ENCODE results near the gene PSD.

PSD gene

DNA sequence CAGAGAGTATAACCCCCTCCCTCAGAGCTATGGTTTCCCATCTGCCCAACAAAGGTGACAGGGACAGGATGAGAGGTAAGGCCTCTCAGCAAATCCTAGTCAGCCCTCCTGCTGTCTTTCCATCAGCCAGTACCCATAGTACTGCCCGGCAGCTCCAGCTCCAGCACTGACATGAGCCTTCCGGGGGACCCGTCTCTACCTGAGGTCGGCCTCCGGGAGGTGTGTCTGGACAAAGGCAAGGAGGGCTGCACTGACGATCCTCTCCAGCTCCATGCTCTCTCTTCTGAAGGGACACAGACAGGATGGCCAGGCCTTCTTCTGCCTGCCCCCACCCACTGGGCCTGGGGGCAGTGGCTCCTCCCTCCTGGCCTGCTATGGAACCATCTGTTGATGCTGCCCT, 6.3 kb upstream of the PSD start:
- no peak for DNase-seq (ENCODE audit: low spot score)
- Histone ChIP-seq H3K23ac (ENCODE audit: low read depth, low read length, poor library complexity) (no peak overlapping the region), H2AFZ (ENCODE audit: low read length) (no peak overlapping the region), H3K79me1 (ENCODE audit: low read depth, low read length) (no peaks in the 10 kb centered on the region), H2BK12ac (ENCODE audit: low read length) (no peak overlapping the region), H2BK15ac (ENCODE audit: low read length) (no peak overlapping the region), H3K4me3 (ENCODE audit: low read length in 2 of 2) (no peak overlapping the region), H3K4me2 (ENCODE audit: insufficient read depth, low read length, poor library complexity, severe bottlenecking) (no peak overlapping the region), H3K4me1 (ENCODE audit: control insufficient read depth in 2 of 2, insufficient read depth in 1 of 2, low read depth in 1 of 2, low read length in 2 of 2) (peaks cover 14 to 16% of the 10 kb centered on the region in 2 donors), H2AK5ac (ENCODE audit: low read depth, low read length) (no peak overlapping the region), H2BK5ac (ENCODE audit: low read length) (no peak overlapping the region), H3K9me3 (replicated peaks in 1 of 2; ENCODE audit: control insufficient read depth in 2 of 2, insufficient read depth in 1 of 2, low read depth in 1 of 2, low read length in 2 of 2) (no peaks in the 10 kb centered on the region), H4K91ac (ENCODE audit: low read depth, low read length, poor library complexity) (no peak overlapping the region), H3K4ac (ENCODE audit: low read length) (no peak overlapping the region), H2BK120ac (ENCODE audit: low read depth, low read length) (no peak overlapping the region), H3K27me3 (ENCODE audit: control insufficient read depth in 3 of 3, insufficient read depth in 3 of 3, low read depth in 1 of 3, low read length in 3 of 3) (peaks cover 0 to 12% (median 0%) of the 10 kb centered on the region in 3 experiments), H3K14ac (ENCODE audit: low read length) (no peak overlapping the region), H3K27ac (replicated peaks; ENCODE audit: low read length) (no peak overlapping the region), H4K8ac (ENCODE audit: low read depth, low read length) (no peak overlapping the region), H3K18ac (ENCODE audit: low read length) (no peak overlapping the region), H3K36me3 (replicated peaks in 1 of 2; ENCODE audit: control insufficient read depth in 2 of 2, insufficient read depth in 2 of 2, low read length in 2 of 2) (peaks cover 11 to 34% of the 10 kb centered on the region in 2 donors), H3K9ac (ENCODE audit: low read depth, low read length, poor library complexity) (no peak overlapping the region)
- WGBS, 2 donors (ENCODE audit: extremely low coverage in 2 of 2, insufficient read length in 2 of 2, insufficient replicate concordance in 1 of 2) = no CpG with 5 or more reads among the region's 6 CpGs

GRCh38 chr10:102424145-102424544, 5.6 kb upstream of the PSD start:
- Histone ChIP-seq H3K4me1 (ENCODE audit: control insufficient read depth in 2 of 2, insufficient read depth in 1 of 2, low read depth in 1 of 2, low read length in 2 of 2) (peaks cover 14 to 18% of the 10 kb centered on the region in 2 donors), H3K36me3 (replicated peaks in 1 of 2; ENCODE audit: control insufficient read depth in 2 of 2, insufficient read depth in 2 of 2, low read length in 2 of 2) (peaks cover 11 to 34% of the 10 kb centered on the region in 2 donors), H3K18ac (ENCODE audit: low read length) (no peak overlapping the region), H2BK15ac (ENCODE audit: low read length) (no peak overlapping the region), H2AK5ac (ENCODE audit: low read depth, low read length) (no peak overlapping the region), H3K79me1 (ENCODE audit: low read depth, low read length) (no peaks in the 10 kb centered on the region), H3K14ac (ENCODE audit: low read length) (no peak overlapping the region), H3K9ac (ENCODE audit: low read depth, low read length, poor library complexity) (no peak overlapping the region), H3K9me3 (replicated peaks in 1 of 2; ENCODE audit: control insufficient read depth in 2 of 2, insufficient read depth in 1 of 2, low read depth in 1 of 2, low read length in 2 of 2) (no peaks in the 10 kb centered on the region), H4K8ac (ENCODE audit: low read depth, low read length) (no peak overlapping the region), H3K4ac (ENCODE audit: low read length) (no peak overlapping the region), H2BK12ac (ENCODE audit: low read length) (no peak overlapping the region), H2BK120ac (ENCODE audit: low read depth, low read length) (no peak overlapping the region), H3K27ac (replicated peaks; ENCODE audit: low read length) (no peak overlapping the region), H2BK5ac (ENCODE audit: low read length) (no peak overlapping the region), H3K23ac (ENCODE audit: low read depth, low read length, poor library complexity) (no peak overlapping the region), H3K4me2 (ENCODE audit: insufficient read depth, low read length, poor library complexity, severe bottlenecking) (no peak overlapping the region), H3K4me3 (ENCODE audit: low read length in 2 of 2) (no peak overlapping the region), H3K27me3 (ENCODE audit: control insufficient read depth in 3 of 3, insufficient read depth in 3 of 3, low read depth in 1 of 3, low read length in 3 of 3) (peaks cover 0 to 12% (median 0%) of the 10 kb centered on the region in 3 experiments), H2AFZ (ENCODE audit: low read length) (no peak overlapping the region), H4K91ac (ENCODE audit: low read depth, low read length, poor library complexity) (no peak overlapping the region)
- DNase-seq (ENCODE audit: low spot score) = no peak
- WGBS, 2 donors (ENCODE audit: extremely low coverage in 2 of 2, insufficient read length in 2 of 2, insufficient replicate concordance in 1 of 2) = no CpG with 5 or more reads among the region's 9 CpGs

GRCh38 chr10:102423372-102423968, 4.9 kb upstream of the PSD start:
- no peak overlapping the region for H2AK5ac ChIP-seq (ENCODE audit: low read depth, low read length)
- H3K9ac ChIP-seq (ENCODE audit: low read depth, low read length, poor library complexity) = no peak overlapping the region
- no peaks in the 10 kb centered on the region for H3K9me3 ChIP-seq (replicated peaks in 1 of 2; ENCODE audit: control insufficient read depth in 2 of 2, insufficient read depth in 1 of 2, low read depth in 1 of 2, low read length in 2 of 2)
- peaks cover 11 to 34% of the 10 kb centered on the region in 2 donors for H3K36me3 ChIP-seq (replicated peaks in 1 of 2; ENCODE audit: control insufficient read depth in 2 of 2, insufficient read depth in 2 of 2, low read length in 2 of 2)
- H3K4me1 ChIP-seq (ENCODE audit: control insufficient read depth in 2 of 2, insufficient read depth in 1 of 2, low read depth in 1 of 2, low read length in 2 of 2) = peaks cover 14 to 22% of the 10 kb centered on the region in 2 donors
- H3K4me2 ChIP-seq (ENCODE audit: insufficient read depth, low read length, poor library complexity, severe bottlenecking) = no peak overlapping the region
- H2BK12ac ChIP-seq (ENCODE audit: low read length) = no peak overlapping the region
- H4K8ac ChIP-seq (ENCODE audit: low read depth, low read length) = no peak overlapping the region
- H3K14ac ChIP-seq (ENCODE audit: low read length) = no peak overlapping the region
- H3K79me1 ChIP-seq (ENCODE audit: low read depth, low read length) = no peaks in the 10 kb centered on the region
- no peak overlapping the region for H2AFZ ChIP-seq (ENCODE audit: low read length)
- H3K4ac ChIP-seq (ENCODE audit: low read length) = no peak overlapping the region
- WGBS, 2 donors (ENCODE audit: extremely low coverage in 2 of 2, insufficient read length in 2 of 2, insufficient replicate concordance in 1 of 2) = no CpG with 5 or more reads among the region's 13 CpGs
- no peak overlapping the region for H3K23ac ChIP-seq (ENCODE audit: low read depth, low read length, poor library complexity)
- no peak overlapping the region for H3K27ac ChIP-seq (replicated peaks; ENCODE audit: low read length)
- no peak overlapping the region for H2BK120ac ChIP-seq (ENCODE audit: low read depth, low read length)
- H3K18ac ChIP-seq (ENCODE audit: low read length) = no peak overlapping the region
- peaks cover 0 to 12% (median 0%) of the 10 kb centered on the region in 3 experiments for H3K27me3 ChIP-seq (ENCODE audit: control insufficient read depth in 3 of 3, insufficient read depth in 3 of 3, low read depth in 1 of 3, low read length in 3 of 3)
- no peak overlapping the region for H4K91ac ChIP-seq (ENCODE audit: low read depth, low read length, poor library complexity)
- H2BK15ac ChIP-seq (ENCODE audit: low read length) = no peak overlapping the region
- H2BK5ac ChIP-seq (ENCODE audit: low read length) = no peak overlapping the region
- no peak overlapping the region for H3K4me3 ChIP-seq (ENCODE audit: low read length in 2 of 2)
- DNase-seq (ENCODE audit: low spot score) = no peak

DNA sequence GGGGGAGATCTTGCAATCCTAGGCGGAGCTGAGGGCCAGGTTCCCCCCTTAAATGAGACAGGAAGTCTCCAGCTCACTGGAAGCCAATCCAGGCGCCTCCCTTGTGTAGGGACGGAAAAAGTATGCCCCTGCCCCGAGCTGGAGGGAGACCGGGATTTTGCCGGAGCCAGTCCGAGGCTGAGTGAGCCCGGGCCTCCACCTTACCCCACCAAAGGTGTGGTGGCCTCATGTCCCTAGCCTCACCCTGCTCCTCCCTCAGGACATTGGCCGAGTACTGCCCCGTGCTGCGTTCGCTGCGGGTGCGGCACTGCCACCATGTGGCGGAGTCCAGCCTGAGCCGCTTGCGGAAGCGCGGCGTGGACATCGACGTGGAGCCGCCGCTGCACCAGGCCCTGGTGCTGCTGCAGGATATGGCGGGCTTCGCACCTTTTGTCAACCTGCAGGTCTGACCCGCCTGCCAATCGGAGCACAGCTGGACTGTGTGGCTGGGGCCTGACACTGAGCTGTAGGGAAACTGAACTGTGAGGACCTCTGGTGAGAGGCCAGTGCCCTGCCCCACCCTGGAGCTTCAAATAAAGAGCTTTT, 4.1 kb upstream of the PSD start:
- no peak overlapping the region for H3K14ac ChIP-seq (ENCODE audit: low read length)
- no peak overlapping the region for H3K9ac ChIP-seq (ENCODE audit: low read depth, low read length, poor library complexity)
- no peak overlapping the region for H2BK120ac ChIP-seq (ENCODE audit: low read depth, low read length)
- no peak overlapping the region for H3K18ac ChIP-seq (ENCODE audit: low read length)
- no peaks in the 10 kb centered on the region for H3K79me1 ChIP-seq (ENCODE audit: low read depth, low read length)
- no peak overlapping the region for H4K91ac ChIP-seq (ENCODE audit: low read depth, low read length, poor library complexity)
- H2BK12ac ChIP-seq (ENCODE audit: low read length) = peak overlapping the region; percentile 59
- no peak overlapping the region for H2BK5ac ChIP-seq (ENCODE audit: low read length)
- H2BK15ac ChIP-seq (ENCODE audit: low read length) = no peak overlapping the region
- H3K4me1 ChIP-seq (ENCODE audit: control insufficient read depth in 2 of 2, insufficient read depth in 1 of 2, low read depth in 1 of 2, low read length in 2 of 2) = peaks cover 21 to 27% of the 10 kb centered on the region in 2 donors
- no peak for DNase-seq (ENCODE audit: low spot score)
- H3K4me2 ChIP-seq (ENCODE audit: insufficient read depth, low read length, poor library complexity, severe bottlenecking) = no peak overlapping the region
- H3K4me3 ChIP-seq (ENCODE audit: low read length in 2 of 2) = peak overlapping the region in 1 of 2 donors; percentile 0
- peaks cover 11 to 34% of the 10 kb centered on the region in 2 donors for H3K36me3 ChIP-seq (replicated peaks in 1 of 2; ENCODE audit: control insufficient read depth in 2 of 2, insufficient read depth in 2 of 2, low read length in 2 of 2)
- H3K23ac ChIP-seq (ENCODE audit: low read depth, low read length, poor library complexity) = peak overlapping the region; percentile 40
- no peak overlapping the region for H3K27ac ChIP-seq (replicated peaks; ENCODE audit: low read length)
- H3K4ac ChIP-seq (ENCODE audit: low read length) = no peak overlapping the region
- no peak overlapping the region for H2AFZ ChIP-seq (ENCODE audit: low read length)
- no peak overlapping the region for H2AK5ac ChIP-seq (ENCODE audit: low read depth, low read length)
- no peak overlapping the region for H4K8ac ChIP-seq (ENCODE audit: low read depth, low read length)
- H3K27me3 ChIP-seq (ENCODE audit: control insufficient read depth in 3 of 3, insufficient read depth in 3 of 3, low read depth in 1 of 3, low read length in 3 of 3) = peaks cover 0 to 15% (median 0%) of the 10 kb centered on the region in 3 experiments
- no peaks in the 10 kb centered on the region for H3K9me3 ChIP-seq (replicated peaks in 1 of 2; ENCODE audit: control insufficient read depth in 2 of 2, insufficient read depth in 1 of 2, low read depth in 1 of 2, low read length in 2 of 2)
- no CpG with 5 or more reads among the region's 28 CpGs for WGBS, 2 donors (ENCODE audit: extremely low coverage in 2 of 2, insufficient read length in 2 of 2, insufficient replicate concordance in 1 of 2)
